Measurements from ENCODE around the gene ASH1L. TPM values are rescaled to one million over a fixed set of nuclear protein-coding genes. Genes with fewer than 3 reads are reported as not detected.

Gene ASH1L
- total and polyA plus RNA-seq, 9 of the 15 experiments (the other 6 are each of a cell fraction or from before 2014, with no cell fraction given): 2.0 to 23.3 (median 14.6) TPM

DNA sequence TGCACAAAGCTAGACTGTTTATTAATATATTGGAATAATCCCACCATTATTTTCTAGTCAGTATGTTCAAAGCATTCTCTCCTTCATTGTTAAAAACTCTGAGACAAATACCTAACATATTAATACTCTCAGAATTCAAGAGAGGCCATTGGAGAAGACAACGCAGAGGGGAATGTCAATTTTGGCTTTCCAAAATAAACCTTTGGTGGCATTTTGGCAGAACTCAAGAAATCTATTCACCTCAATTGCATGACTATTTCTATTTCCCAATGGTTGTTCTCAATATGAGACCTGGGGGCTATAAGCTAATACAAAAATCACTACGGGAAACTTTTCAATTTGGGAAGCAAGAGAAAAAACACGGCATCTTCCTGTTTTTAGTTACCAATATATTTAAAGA lies 183.4 kb downstream of the ASH1L start (continued):
- TF ChIP-seq, protein P1, sequence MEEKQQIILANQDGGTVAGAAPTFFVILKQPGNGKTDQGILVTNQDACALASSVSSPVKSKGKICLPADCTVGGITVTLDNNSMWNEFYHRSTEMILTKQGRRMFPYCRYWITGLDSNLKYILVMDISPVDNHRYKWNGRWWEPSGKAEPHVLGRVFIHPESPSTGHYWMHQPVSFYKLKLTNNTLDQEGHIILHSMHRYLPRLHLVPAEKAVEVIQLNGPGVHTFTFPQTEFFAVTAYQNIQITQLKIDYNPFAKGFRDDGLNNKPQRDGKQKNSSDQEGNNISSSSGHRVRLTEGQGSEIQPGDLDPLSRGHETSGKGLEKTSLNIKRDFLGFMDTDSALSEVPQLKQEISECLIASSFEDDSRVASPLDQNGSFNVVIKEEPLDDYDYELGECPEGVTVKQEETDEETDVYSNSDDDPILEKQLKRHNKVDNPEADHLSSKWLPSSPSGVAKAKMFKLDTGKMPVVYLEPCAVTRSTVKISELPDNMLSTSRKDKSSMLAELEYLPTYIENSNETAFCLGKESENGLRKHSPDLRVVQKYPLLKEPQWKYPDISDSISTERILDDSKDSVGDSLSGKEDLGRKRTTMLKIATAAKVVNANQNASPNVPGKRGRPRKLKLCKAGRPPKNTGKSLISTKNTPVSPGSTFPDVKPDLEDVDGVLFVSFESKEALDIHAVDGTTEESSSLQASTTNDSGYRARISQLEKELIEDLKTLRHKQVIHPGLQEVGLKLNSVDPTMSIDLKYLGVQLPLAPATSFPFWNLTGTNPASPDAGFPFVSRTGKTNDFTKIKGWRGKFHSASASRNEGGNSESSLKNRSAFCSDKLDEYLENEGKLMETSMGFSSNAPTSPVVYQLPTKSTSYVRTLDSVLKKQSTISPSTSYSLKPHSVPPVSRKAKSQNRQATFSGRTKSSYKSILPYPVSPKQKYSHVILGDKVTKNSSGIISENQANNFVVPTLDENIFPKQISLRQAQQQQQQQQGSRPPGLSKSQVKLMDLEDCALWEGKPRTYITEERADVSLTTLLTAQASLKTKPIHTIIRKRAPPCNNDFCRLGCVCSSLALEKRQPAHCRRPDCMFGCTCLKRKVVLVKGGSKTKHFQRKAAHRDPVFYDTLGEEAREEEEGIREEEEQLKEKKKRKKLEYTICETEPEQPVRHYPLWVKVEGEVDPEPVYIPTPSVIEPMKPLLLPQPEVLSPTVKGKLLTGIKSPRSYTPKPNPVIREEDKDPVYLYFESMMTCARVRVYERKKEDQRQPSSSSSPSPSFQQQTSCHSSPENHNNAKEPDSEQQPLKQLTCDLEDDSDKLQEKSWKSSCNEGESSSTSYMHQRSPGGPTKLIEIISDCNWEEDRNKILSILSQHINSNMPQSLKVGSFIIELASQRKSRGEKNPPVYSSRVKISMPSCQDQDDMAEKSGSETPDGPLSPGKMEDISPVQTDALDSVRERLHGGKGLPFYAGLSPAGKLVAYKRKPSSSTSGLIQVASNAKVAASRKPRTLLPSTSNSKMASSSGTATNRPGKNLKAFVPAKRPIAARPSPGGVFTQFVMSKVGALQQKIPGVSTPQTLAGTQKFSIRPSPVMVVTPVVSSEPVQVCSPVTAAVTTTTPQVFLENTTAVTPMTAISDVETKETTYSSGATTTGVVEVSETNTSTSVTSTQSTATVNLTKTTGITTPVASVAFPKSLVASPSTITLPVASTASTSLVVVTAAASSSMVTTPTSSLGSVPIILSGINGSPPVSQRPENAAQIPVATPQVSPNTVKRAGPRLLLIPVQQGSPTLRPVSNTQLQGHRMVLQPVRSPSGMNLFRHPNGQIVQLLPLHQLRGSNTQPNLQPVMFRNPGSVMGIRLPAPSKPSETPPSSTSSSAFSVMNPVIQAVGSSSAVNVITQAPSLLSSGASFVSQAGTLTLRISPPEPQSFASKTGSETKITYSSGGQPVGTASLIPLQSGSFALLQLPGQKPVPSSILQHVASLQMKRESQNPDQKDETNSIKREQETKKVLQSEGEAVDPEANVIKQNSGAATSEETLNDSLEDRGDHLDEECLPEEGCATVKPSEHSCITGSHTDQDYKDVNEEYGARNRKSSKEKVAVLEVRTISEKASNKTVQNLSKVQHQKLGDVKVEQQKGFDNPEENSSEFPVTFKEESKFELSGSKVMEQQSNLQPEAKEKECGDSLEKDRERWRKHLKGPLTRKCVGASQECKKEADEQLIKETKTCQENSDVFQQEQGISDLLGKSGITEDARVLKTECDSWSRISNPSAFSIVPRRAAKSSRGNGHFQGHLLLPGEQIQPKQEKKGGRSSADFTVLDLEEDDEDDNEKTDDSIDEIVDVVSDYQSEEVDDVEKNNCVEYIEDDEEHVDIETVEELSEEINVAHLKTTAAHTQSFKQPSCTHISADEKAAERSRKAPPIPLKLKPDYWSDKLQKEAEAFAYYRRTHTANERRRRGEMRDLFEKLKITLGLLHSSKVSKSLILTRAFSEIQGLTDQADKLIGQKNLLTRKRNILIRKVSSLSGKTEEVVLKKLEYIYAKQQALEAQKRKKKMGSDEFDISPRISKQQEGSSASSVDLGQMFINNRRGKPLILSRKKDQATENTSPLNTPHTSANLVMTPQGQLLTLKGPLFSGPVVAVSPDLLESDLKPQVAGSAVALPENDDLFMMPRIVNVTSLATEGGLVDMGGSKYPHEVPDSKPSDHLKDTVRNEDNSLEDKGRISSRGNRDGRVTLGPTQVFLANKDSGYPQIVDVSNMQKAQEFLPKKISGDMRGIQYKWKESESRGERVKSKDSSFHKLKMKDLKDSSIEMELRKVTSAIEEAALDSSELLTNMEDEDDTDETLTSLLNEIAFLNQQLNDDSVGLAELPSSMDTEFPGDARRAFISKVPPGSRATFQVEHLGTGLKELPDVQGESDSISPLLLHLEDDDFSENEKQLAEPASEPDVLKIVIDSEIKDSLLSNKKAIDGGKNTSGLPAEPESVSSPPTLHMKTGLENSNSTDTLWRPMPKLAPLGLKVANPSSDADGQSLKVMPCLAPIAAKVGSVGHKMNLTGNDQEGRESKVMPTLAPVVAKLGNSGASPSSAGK (IDR thresholded peaks at IDR 0.05): no peak
- TF ChIP-seq, protein P2, sequence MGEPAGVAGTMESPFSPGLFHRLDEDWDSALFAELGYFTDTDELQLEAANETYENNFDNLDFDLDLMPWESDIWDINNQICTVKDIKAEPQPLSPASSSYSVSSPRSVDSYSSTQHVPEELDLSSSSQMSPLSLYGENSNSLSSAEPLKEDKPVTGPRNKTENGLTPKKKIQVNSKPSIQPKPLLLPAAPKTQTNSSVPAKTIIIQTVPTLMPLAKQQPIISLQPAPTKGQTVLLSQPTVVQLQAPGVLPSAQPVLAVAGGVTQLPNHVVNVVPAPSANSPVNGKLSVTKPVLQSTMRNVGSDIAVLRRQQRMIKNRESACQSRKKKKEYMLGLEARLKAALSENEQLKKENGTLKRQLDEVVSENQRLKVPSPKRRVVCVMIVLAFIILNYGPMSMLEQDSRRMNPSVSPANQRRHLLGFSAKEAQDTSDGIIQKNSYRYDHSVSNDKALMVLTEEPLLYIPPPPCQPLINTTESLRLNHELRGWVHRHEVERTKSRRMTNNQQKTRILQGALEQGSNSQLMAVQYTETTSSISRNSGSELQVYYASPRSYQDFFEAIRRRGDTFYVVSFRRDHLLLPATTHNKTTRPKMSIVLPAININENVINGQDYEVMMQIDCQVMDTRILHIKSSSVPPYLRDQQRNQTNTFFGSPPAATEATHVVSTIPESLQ (CRISPR knock-in tag; IDR thresholded peaks at IDR 0.05): no peak
- TF ChIP-seq MCM3 (IDR thresholded peaks at IDR 0.05) (no peak), BACH1 (tag; IDR thresholded peaks at IDR 0.05) (no peak), NFRKB (IDR thresholded peaks at IDR 0.05; ENCODE audit: low read depth) (no peak)
